ENCODE results near the gene ITM2B. TPM values are rescaled to one million over a fixed set of nuclear protein-coding genes. Genes with fewer than 3 reads are reported as not detected.

ITM2B gene
- total RNA-seq, 1 donor from 2014 or later = 386 TPM

DNA sequence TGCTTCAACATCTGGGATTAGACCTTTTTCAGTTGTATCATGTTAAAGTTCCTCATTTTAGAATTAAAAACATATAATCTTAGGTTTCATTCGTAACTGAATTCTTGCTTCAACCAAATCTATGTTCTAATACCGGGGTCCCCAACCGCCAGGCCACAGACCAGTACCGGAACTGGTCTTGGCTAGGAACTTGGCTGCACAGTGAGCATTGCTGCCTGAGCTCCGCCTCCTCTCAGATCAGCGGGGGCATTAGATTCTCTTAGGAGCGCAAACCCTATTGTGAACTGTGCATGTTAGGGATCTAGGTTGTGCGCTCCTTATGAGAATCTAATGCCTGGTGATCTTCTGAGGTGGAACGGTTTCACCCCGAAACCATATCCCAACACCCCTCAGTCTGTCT lies 19.2 kb downstream of the ITM2B start:
- DNase-seq (ENCODE audit: low spot score) = no peak
- intact Hi-C loops (cut with DNase I) = loop anchor here (5.0 kb wide), 1 partner anchor 50 kb away; the partner anchor contains the start of gene RB1

- DNase-seq (ENCODE audit: low spot score) = no peak
- intact Hi-C loops (cut with DNase I) = loop anchor here (5.0 kb wide), 1 partner anchor 48 kb away; the partner anchor contains the start of gene RB1
Observed at GRCh38 chr13:48253849-48254248, 20.8 kb downstream of the ITM2B start.

GRCh38 chr13:48255090-48255489 lies 22.1 kb downstream of the ITM2B start:
- DNase-seq (ENCODE audit: low spot score) = no peak

DNA sequence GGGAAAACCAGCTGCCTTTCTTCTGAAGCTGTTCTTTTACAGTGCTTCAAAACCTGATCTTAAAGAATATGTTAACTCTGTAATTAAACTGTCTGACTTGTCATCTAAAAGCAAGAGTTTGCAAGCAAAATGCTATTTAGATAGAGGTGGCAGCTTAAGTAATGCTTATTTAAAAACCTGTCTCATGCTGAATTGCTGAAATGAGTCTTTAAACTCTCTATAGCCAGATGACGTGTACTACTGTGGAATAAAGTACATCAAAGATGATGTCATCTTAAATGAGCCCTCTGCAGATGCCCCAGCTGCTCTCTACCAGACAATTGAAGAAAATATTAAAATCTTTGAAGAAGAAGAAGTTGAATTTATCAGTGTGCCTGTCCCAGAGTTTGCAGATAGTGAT lies 22.9 kb downstream of the ITM2B start:
- no peak for DNase-seq (ENCODE audit: low spot score)
- intact Hi-C loops (cut with DNase I) = no loop called here

More at GRCh38 chr13:48255090-48255489, 22.1 kb downstream of the ITM2B start:
- intact Hi-C loops (cut with DNase I) = no loop called here

DNA sequence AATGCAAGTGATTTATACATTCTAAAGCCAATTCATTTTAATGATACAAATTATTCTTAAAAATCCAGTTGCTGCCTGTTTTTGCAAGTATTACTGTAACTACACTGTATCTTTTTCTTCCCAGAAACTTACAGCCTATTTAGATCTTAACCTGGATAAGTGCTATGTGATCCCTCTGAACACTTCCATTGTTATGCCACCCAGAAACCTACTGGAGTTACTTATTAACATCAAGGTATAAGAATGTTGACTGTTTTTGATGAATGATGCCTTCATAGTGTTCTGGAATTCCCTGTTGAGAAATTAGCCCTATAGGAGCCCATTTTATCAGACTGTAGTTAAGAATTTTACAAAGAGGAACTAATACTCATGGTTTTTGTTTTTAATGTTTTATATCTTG lies 25.0 kb downstream of the ITM2B start:
- intact Hi-C loops (cut with DNase I) = no loop called here
- DNase-seq (ENCODE audit: low spot score) = no peak

DNA sequence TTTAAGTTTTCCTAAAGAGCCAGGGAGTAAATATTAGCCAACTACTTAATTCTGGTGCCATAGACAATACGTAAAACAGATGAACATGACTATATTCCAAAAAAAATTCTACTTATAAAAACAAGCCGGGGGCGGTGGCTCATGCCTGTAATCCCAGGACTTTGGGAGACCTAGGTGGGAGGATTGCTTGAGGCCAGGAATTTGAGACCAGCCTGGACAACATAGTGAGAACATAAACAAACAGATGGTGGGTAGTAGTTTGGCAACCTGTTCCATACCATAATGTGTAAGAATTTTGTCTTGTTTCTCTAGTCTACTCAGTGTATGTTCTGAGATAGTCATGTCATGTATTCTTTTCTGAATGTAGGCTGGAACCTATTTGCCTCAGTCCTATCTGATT lies 25.4 kb downstream of the ITM2B start:
- intact Hi-C loops (cut with DNase I) = no loop called here
- DNase-seq (ENCODE audit: low spot score) = no peak

- intact Hi-C loops (cut with DNase I) = no loop called here
- no peak for DNase-seq (ENCODE audit: low spot score)
Observed at GRCh38 chr13:48260970-48261369, 28.0 kb downstream of the ITM2B start.

GRCh38 chr13:48263196-48263595 lies 30.2 kb downstream of the ITM2B start:
- intact Hi-C loops (cut with DNase I) = no loop called here
- DNase-seq (ENCODE audit: low spot score) = no peak

DNA sequence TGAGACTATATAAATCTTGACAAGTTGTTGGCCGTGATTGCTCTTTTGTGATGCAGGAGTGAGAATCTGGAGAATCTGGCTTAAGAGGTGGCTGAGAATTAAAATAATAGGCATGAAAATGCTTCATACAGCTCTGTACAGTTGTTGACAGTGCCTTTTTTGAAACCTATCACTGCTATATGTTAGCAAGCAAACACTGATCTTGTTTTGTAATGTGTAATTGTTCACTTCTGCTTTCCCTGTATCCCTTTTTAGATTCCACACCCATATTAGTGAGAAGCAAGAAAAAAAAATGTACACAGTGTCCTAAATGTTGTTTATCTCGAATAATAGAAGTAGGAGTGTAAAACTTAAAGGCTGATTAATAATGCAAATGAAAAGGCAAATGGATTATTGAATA lies 31.1 kb downstream of the ITM2B start:
- intact Hi-C loops (cut with DNase I) = no loop called here
- DNase-seq (ENCODE audit: low spot score) = no peak

GRCh38 chr13:48265217-48265815 lies 32.3 kb downstream of the ITM2B start:
- DNase-seq (ENCODE audit: low spot score) = no peak
- intact Hi-C loops (cut with DNase I) = no loop called here

DNA sequence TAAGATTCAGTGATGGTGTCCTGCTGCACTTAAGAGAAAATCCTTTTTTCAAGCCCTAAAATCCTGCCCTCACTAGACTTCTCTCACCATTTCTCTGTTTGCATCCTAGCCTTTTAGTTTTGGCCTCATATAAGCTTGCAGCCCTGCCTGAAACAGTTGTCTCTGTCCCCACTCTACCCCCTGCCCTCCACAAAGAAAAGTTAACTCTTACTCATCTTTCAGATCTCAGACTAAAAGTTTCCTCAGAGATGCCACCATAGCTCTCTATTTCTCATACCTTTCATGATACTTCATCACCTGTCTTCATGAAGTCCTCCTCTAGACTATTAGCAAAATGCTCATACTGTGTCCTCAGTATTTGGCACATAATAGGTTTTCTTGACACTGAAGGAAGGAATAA lies 33.1 kb downstream of the ITM2B start:
- intact Hi-C loops (cut with DNase I) = no loop called here
- no peak for DNase-seq (ENCODE audit: low spot score)

DNA sequence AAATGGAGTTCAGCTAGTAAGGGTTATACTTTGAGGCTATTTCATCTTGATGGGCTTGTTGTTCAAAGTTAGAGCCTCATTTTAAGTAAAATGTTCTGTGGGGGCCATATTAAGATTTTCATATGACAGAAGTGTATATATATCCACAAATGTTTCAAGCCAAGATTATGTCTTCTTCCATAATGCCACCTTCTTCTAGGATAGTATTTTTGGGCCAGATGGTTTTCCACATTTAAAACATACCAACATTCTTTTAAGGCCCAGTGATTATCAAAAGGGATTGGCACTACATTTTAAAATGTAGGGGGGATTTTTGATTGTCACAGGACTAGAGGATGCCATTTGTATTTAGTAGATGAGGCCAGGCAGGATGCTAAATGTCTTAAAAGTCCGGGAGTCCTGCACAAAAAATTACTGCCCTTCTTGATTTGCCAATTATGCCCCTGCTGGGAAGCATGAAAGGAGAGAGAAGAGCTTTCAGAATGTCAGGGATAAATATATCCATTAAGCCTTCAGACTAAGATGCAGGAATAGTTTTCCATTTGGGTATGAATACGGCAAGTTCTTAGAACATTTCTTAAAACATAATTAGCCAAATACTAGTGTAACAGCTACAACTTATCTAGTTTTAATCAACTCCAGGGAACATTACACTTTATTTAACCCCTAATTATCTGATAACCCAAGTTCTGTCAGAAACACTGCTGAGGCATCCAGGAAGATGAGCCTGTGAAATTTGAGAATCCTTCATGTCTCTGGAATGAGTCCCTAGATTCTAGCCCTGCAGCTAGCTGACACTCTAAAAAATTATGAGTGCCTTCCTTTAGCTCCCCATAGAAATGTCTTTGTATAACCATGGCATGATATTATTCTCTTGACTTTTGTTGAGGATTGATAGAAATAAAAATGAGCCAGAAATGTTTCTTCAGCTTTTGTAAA lies 34.0 kb downstream of the ITM2B start:
- intact Hi-C loops (cut with DNase I) = no loop called here

GRCh38 chr13:48268019-48268418 lies 35.0 kb downstream of the ITM2B start:
- intact Hi-C loops (cut with DNase I) = no loop called here
- DNase-seq (ENCODE audit: low spot score) = no peak

More for the DNA sequence above, 34.0 kb downstream of the ITM2B start:
- DNase-seq (ENCODE audit: low spot score) = no peak

- DNase-seq (ENCODE audit: low spot score) = no peak
- intact Hi-C loops (cut with DNase I) = no loop called here
Observed at GRCh38 chr13:48273346-48273745, 40.3 kb downstream of the ITM2B start.

DNA sequence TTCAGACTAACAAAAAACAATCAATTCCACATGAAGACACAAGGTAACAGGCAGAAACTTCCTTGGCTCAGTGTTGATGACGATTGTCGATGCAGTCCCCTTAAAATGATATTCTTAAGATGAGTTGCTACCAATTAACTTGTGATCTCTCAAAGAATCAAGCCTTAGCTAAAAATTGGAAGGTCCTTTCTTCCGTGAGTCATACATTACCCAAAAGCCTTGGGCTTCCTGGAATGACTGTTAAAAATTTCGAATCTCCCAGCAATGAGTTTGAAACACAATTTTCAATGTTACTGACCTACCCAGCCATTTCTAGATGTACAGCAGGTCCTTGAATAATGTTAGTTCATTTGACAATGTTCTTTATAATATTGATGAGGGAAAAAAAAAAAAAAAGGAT lies 42.5 kb downstream of the ITM2B start:
- intact Hi-C loops (cut with DNase I) = no loop called here
- DNase-seq (ENCODE audit: low spot score) = no peak

GRCh38 chr13:48278806-48279205 lies 45.8 kb downstream of the ITM2B start:
- intact Hi-C loops (cut with DNase I) = no loop called here
- DNase-seq (ENCODE audit: low spot score) = no peak

DNA sequence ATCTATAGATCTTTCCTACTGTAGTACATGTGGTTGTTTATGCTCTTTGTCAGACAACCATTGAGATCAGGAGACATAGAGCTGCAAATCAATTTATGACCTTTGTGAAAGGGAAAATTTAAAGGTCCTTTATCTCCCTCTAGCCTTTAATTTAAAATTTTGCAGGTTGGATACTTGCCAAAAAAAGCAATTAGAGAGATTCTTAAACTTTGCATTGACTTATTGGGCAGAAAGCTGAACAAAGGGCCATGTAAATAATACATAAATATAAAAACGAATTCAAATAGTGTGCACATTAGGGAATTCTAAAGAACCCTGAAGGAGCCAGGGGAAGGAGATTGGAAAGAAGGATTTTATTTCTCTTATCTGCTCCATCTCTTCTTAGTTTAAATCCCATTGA lies 48.5 kb downstream of the ITM2B start:
- intact Hi-C loops (cut with DNase I) = no loop called here

GRCh38 chr13:48291730-48292129 lies 58.7 kb downstream of the ITM2B start:
- DNase-seq (ENCODE audit: low spot score) = no peak
- intact Hi-C loops (cut with DNase I) = no loop called here

More for the DNA sequence above, 48.5 kb downstream of the ITM2B start:
- DNase-seq (ENCODE audit: low spot score) = no peak

DNA sequence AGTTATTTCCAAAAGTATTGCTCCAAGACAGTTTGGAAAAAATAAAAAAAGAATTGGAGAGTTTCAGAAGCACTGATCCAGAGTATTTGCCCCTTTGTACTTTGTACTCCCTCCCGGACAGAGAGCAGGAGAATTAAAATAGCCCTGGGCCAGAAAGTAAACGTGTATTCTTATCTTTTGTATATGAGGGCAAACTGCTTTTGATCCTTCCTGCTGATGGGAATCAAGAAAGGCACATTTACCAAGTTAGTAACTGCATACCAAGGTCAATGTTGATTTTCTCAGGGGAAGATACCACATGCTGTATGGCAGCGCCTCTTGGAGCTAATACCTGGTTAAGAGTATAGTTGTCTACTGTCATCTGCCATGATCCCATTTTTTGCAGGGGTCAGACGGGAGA lies 59.6 kb downstream of the ITM2B start:
- intact Hi-C loops (cut with DNase I) = no loop called here
- no peak for DNase-seq (ENCODE audit: low spot score)

- intact Hi-C loops (cut with DNase I) = no loop called here
- no peak for DNase-seq (ENCODE audit: low spot score)
Observed at GRCh38 chr13:48294653-48295052, 61.6 kb downstream of the ITM2B start.

DNA sequence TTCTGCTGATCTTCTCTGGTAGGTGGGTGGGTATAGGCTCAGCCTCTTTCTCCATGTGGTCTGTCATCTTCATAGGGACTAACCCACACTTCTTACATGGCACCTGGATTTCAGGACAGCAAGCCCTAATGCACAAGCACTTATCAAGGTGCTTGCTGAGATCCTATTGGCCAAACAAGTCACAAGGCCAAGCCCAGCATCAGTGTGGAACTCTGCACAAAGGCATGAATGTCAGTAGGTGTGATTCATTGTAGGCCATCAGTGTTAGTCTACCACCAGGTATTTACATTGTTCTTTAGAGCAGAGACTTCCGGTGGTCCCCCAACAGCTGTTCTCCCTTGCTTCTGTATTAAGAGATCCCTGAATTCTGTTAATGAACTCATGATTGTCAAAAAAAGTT lies 62.3 kb downstream of the ITM2B start:
- no peak for DNase-seq (ENCODE audit: low spot score)
- intact Hi-C loops (cut with DNase I) = no loop called here
